Right lobe of liver (tissue), 6 donors: Measurements from ENCODE around the gene EIF4A3. TPM values are rescaled to one million over a fixed set of nuclear protein-coding genes. Genes with fewer than 3 reads are reported as not detected.

Source experiments
- ATAC-seq, 4 donors: fragments of 200-7000 bp; cut with Tn5 transposase; one replicate each; pipeline ENCODE4 v1.9.1; 2020; ENCODE audit warnings: mild to moderate bottlenecking in 4 of 4, moderate library complexity in 4 of 4
- DNase-seq, 3 donors: peaks; one replicate each; pipeline ENCODE4 v3.0.0-alpha.2; 2020
- H3K27ac ChIP-seq, 3 donors: fragments of 200-600 bp; one replicate each; pipeline ENCODE4 v1.8.0; 2022
- H3K27me3 ChIP-seq, 2 donors: fragments of 200-600 bp; one replicate each; pipeline ENCODE4 v1.8.0; 2022
- H3K36me3 ChIP-seq, 4 donors: fragments of 200-600 bp; sonication (generic) in 1 of 4; one replicate each; pipeline versions ENCODE4 v1.5.1 to v1.8.0; 2017 to 2022; ENCODE audit warnings: control low read depth in 1 of 4
- H3K4me1 ChIP-seq, 4 donors: fragments of 200-600 bp; sonication (generic) in 1 of 4; one replicate each; pipeline versions ENCODE4 v1.5.1 to v1.8.0; 2017 to 2022; ENCODE audit warnings: control low read depth in 1 of 4
- H3K4me3 ChIP-seq, 3 donors: fragments of 200-600 bp; one replicate each; pipeline ENCODE4 v1.8.0; 2022
- H3K9me3 ChIP-seq, 4 donors: fragments of 200-600 bp; sonication (generic) in 1 of 4; one replicate each; pipeline versions ENCODE4 v1.5.1 to v1.8.0; 2017 to 2022; ENCODE audit warnings: control low read depth in 1 of 4
- POLR2A ChIP-seq: fragments of 450-650 bp; IDR thresholded peaks from one replicate; pipeline ENCODE4 v1.6.1; 2017; ENCODE audit warnings: antibody characterized with exemption, mild to moderate bottlenecking
- WGBS: methylation state at CpG from one replicate; pipeline ENCODE4 v1.1.6; 2018; ENCODE audit warnings: low coverage, low lambda C conversion rate; ENCODE audit not compliant: insufficient coverage; ENCODE audit errors: missing lambda C conversion rate; 5-methylcytosine and 5-hydroxymethylcytosine counted together
- intact Hi-C, 2 donors: fragments of 100-400 bp; cut with DNase I; formaldehyde crosslinking; loops; one replicate each; pipeline versions ENCODE4 v1.11.2 to v1.14.1; 2022
- total RNA-seq, 6 experiments: library from RNA; depleted of rRNA in 2 of 6; stranded (reverse); fragments of >200 nt in 2 of 6; fragmentation: NEBNext Ultra II Directional in 3 of 6; extraction: Animal tissue kit (Norgen Biotek cat#: 25700) in 3 of 6; gene quantifications; one replicate each; pipeline versions ENCODE4 v1.1.0 to v1.2.4, GENCODE V29; 2016 to 2023
- TF ChIP-seq, protein P1 (sequence below), 4 donors: fragments of 200-600 bp in 3 of 4; fragments of 450-650 bp in 1 of 4; IDR thresholded peaks; one replicate each; pipeline versions ENCODE4 v1.5.1 to v1.8.0; 2016 to 2022; ENCODE audit warnings: antibody characterized with exemption in 4 of 4, mild to moderate bottlenecking in 2 of 4
- donor health status: DM: no; HTN: yes; CAD: no.
- donor health status: DM: no; HTN: no; CAD: no.
- donor health status: DM: no; HTN: no; CAD: no.
- donor health status: DM: no; HTN: yes; CAD: no.
- donor health status: DM: no; HTN: yes; CAD: no.

The EIF4A3 gene
- total RNA-seq, 6 experiments from 2014 or later = 21.6 to 41.7 (median 32.2) TPM

DNA sequence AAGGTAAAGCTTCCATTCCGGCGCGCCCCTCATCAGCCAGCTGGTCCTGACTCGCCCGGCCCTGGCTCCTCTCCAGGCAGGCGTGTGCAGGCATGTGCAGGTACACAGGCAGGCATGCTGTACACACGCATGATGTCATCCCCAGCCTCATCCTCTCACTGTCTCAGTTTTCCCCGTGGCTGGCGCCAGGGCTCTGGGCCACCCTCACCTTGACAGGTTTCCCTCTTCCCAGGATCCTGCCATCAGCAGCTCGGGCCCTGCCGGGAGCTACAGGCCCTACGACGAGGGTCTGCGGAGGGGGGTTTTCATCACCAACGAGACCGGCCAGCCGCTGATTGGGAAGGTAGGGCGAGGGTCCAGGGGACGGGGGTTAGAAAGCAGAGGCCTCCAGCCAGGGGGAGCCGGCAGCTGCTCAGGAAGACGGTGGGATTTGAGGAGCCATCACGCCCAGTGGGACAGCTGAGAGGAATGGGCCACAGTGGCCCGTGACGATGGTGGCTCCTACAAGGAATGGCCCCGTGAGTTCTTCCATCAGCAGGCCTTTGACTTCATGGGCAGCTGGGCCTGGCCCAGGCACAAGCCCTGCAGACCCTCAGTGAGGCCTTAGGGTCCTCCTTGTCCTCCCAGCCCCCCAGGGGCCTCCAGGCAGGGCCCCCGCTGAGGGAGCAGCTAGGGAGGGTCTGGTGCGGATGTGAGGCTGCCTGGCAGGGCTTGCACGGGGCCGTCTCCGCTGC is 37.0 kb downstream of the EIF4A3 start:
- no peak for ATAC-seq
- H3K36me3 ChIP-seq = no peaks in the 10 kb centered on the region
- H3K9me3 ChIP-seq = no peaks in the 10 kb centered on the region
- no peaks in the 10 kb centered on the region for H3K4me1 ChIP-seq
- no peak for TF ChIP-seq POLR2A
- TF ChIP-seq, protein P1, sequence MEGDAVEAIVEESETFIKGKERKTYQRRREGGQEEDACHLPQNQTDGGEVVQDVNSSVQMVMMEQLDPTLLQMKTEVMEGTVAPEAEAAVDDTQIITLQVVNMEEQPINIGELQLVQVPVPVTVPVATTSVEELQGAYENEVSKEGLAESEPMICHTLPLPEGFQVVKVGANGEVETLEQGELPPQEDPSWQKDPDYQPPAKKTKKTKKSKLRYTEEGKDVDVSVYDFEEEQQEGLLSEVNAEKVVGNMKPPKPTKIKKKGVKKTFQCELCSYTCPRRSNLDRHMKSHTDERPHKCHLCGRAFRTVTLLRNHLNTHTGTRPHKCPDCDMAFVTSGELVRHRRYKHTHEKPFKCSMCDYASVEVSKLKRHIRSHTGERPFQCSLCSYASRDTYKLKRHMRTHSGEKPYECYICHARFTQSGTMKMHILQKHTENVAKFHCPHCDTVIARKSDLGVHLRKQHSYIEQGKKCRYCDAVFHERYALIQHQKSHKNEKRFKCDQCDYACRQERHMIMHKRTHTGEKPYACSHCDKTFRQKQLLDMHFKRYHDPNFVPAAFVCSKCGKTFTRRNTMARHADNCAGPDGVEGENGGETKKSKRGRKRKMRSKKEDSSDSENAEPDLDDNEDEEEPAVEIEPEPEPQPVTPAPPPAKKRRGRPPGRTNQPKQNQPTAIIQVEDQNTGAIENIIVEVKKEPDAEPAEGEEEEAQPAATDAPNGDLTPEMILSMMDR (IDR thresholded peaks at IDR 0.05) = no peak
- no peak overlapping the region for H3K27ac ChIP-seq
- peak in 1 of 3 donors; percentile 43 for DNase-seq
- WGBS = 100% methylated on average over 6 of the region's 30 CpGs
- no peaks in the 10 kb centered on the region for H3K27me3 ChIP-seq
- intact Hi-C loops = no loop called here
- no peak overlapping the region for H3K4me3 ChIP-seq

- Histone ChIP-seq H3K36me3 (no peaks in the 10 kb centered on the region), H3K9me3 (no peaks in the 10 kb centered on the region), H3K27ac (no peak overlapping the region), H3K4me1 (no peaks in the 10 kb centered on the region), H3K27me3 (no peaks in the 10 kb centered on the region), H3K4me3 (no peak overlapping the region)
- intact Hi-C loops = no loop called here
- WGBS = 87% methylated on average over 3 of the region's 13 CpGs
- no peak for ATAC-seq
- DNase-seq = no peak
- no peak for TF ChIP-seq POLR2A
- TF ChIP-seq, protein P1 (IDR thresholded peaks at IDR 0.05) = no peak
Measured at GRCh38 chr17:80109066-80109660, 37.8 kb downstream of the EIF4A3 start.

- H3K27me3 ChIP-seq = no peaks in the 10 kb centered on the region
- H3K27ac ChIP-seq = no peak overlapping the region
- DNase-seq = peak in 1 of 3 donors; percentile 17
- H3K4me1 ChIP-seq = no peaks in the 10 kb centered on the region
- no peaks in the 10 kb centered on the region for H3K9me3 ChIP-seq
- intact Hi-C loops = no loop called here
- no peaks in the 10 kb centered on the region for H3K36me3 ChIP-seq
- no peak for TF ChIP-seq POLR2A
- TF ChIP-seq, protein P1 (IDR thresholded peaks at IDR 0.05) = no peak
- WGBS = 92% methylated on average over 7 of the region's 40 CpGs
- H3K4me3 ChIP-seq = no peak overlapping the region
- no peak for ATAC-seq
Measured at GRCh38 chr17:80108036-80108971, 38.6 kb downstream of the EIF4A3 start.

DNA sequence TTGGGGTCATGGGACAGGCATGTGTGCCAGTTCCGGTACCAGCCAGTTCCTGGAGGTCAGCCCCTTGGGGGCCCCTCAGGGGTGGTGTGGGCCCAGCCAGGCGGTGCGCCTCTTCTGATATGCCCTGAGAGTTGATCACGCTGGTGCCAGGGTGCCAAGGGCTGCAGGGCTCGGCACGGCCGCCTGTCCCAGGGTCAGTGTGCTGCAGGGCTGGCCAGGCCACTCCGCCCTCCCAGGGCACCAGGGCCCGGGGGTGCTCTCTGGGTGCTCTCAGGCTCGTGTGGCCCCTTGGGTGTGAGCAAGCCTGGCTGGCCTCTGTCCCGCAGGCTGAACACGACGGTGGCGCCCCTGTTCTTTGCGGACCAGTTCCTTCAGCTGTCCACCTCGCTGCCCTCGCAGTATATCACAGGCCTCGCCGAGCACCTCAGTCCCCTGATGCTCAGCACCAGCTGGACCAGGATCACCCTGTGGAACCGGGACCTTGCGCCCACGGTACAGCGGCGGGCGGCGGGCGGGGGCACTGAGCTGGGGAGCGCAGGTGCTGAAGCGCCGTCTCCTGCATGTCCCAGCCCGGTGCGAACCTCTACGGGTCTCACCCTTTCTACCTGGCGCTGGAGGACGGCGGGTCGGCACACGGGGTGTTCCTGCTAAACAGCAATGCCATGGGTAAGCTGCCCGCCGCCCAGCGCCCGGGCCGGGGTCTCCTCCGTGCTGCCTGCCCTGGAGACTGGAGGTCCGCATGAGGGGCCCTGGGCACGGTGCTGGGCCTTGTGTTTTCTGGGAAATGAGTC is 39.5 kb downstream of the EIF4A3 start:
- no CpG with 5 or more reads among the region's 46 CpGs for WGBS
- no peaks in the 10 kb centered on the region for H3K36me3 ChIP-seq
- ATAC-seq (no peak), DNase-seq (peak in 1 of 3 donors; percentile 22)
- no peaks in the 10 kb centered on the region for H3K27me3 ChIP-seq
- no peak for TF ChIP-seq POLR2A
- TF ChIP-seq, protein P1 (IDR thresholded peaks at IDR 0.05) = no peak
- H3K9me3 ChIP-seq = no peaks in the 10 kb centered on the region
- no peak overlapping the region for H3K27ac ChIP-seq
- intact Hi-C loops = no loop called here
- H3K4me3 ChIP-seq = no peak overlapping the region
- H3K4me1 ChIP-seq = no peaks in the 10 kb centered on the region
